Activated CD4-positive, alpha-beta memory T cell treated with anti-CD3 and anti-CD28 coated beads for 36 hours (primary cell): ENCODE measurements around the gene PSORS1C2. TPM values are rescaled to one million over a fixed set of nuclear protein-coding genes. Genes with fewer than 3 reads are reported as not detected.

ENCODE experiments used
- CTCF ChIA-PET: fragments of 350-600 bp; sonication (Branson Sonifier 250); formaldehyde crosslinking; loops from one replicate; lab custom pipeline; 2021; ENCODE audit warnings: antibody characterized with exemption, inconsistent platforms; lab: Charles Lee
- POLR2A ChIA-PET: fragments of 350-600 bp; sonication (Branson Sonifier 250); formaldehyde crosslinking; loops from one replicate; lab custom pipeline; 2021; ENCODE audit warnings: antibody characterized with exemption; lab: Charles Lee
- DNase-seq: peaks from one replicate; pipeline ENCODE4 v3.0.0-alpha.2; 2020
- H3K27ac Mint-ChIP-seq: one replicate; pipeline ENCODE4 v1.8.0; 2021; ENCODE audit warnings: mixed read lengths
- H3K27me3 Mint-ChIP-seq: one replicate; pipeline ENCODE4 v1.8.0; 2021; ENCODE audit warnings: mixed read lengths
- H3K36me3 Mint-ChIP-seq: one replicate; pipeline ENCODE4 v1.8.0; 2021; ENCODE audit warnings: mixed read lengths
- H3K4me1 Mint-ChIP-seq: one replicate; pipeline ENCODE4 v1.8.0; 2021; ENCODE audit warnings: low read depth, mixed read lengths
- H3K4me3 Mint-ChIP-seq: one replicate; pipeline ENCODE4 v1.8.0; 2021; ENCODE audit warnings: mild to moderate bottlenecking, mixed read lengths
- H3K9me3 Mint-ChIP-seq: one replicate; pipeline ENCODE4 v1.8.0; 2021; ENCODE audit warnings: mixed read lengths
- intact Hi-C: fragments of 100-400 bp; cut with micrococcal nuclease; formaldehyde crosslinking; loops from one replicate; pipeline ENCODE4 v1.15.1; 2023
- total RNA-seq, 2 experiments: library from RNA; stranded (reverse); gene quantifications; one replicate each; pipeline ENCODE4 v1.2.3, GENCODE V29; 2021

Gene PSORS1C2
- total RNA-seq, 2 experiments from 2014 or later, result not detected

DNA sequence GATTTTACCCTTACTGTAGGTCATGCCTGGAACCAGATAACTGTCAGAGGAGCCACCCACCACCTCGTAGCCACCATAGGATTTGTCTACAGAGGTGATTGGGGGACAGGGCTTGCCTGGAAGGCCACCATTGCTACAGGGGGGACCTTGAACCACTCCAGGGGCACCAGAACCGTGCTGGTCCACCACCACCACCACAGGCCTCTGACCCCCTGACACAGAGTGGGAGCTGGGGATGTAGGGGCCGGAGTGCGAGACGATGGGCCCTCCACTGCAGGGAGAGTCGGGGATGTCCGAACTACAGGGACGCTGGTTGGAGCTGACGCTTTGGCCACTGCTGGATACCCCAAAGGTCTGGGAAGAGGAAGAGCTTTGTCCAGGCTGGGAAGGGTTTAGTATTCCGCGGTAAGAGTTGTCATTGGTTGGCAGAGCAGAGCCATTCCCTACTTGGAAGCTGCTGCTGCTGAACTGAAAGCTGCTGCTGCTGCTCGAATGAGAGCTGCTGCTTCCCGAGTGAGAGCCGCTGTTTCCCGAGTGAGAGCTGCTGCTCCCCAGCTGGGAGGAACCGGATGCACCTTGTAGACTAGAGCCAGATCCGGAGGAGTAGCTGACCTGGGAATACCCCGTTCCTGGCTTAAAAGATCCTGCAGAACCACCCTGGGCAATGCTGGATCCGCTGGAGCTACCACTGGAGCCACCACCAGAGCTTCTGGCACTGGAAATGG lies 22.0 kb downstream of the PSORS1C2 start:
- Mint-ChIP-seq H3K27ac (no peak overlapping the region), H3K4me3 (no peak overlapping the region), H3K36me3 (no peaks in the 10 kb centered on the region), H3K4me1 (peaks cover 2% of the 10 kb centered on the region), H3K27me3 (no peaks in the 10 kb centered on the region), H3K9me3 (no peaks in the 10 kb centered on the region)
- CTCF ChIA-PET, result interaction anchor here (1.0 to 1.4 kb wide), 2 partner anchors 12 to 201 kb away, joined by 4 read pairs; no protein-coding TSS in a partner anchor
- DNase-seq, result no peak
- intact Hi-C loops, result no loop called here
- POLR2A ChIA-PET, result interaction anchor here (0.9 kb wide), 1 partner anchor 29 kb away, joined by 3 read pairs; no protein-coding TSS in a partner anchor

DNA sequence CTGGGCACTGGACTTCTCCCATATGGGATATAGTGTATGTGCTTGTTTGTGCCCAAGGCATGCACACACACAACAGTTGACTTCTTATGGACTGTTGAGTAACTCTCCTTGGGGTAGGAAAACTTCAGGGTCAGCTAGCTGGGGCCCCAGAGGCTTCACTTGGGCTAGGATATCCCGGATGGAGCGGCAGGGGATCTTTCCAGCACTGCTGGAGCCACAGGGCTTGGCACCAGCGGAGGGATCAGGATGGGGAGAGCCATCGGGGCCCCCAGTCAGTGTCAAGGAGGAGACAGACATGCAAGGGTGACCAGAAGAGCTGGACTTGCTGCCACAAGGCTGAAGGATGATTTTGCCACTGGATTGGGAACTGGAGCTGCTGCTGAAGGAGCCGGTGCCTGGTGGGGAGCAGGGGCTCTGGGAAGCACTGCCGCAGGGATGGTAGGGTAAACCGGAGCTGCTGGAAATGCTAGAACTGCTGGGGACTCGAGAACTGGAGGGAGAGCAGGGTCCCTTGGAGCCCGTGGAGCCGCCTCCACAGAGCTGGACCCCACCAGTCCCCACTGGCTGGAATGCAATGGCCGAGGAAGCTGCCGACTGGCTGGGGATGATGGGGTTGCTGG lies 22.8 kb downstream of the PSORS1C2 start:
- no peak overlapping the region for H3K27ac Mint-ChIP-seq
- H3K27me3 Mint-ChIP-seq, result no peaks in the 10 kb centered on the region
- no peaks in the 10 kb centered on the region for H3K36me3 Mint-ChIP-seq
- ChIA-PET POLR2A (interaction anchor here (0.9 kb wide), 1 partner anchor 30 kb away, joined by 3 read pairs; no protein-coding TSS in a partner anchor), CTCF (interaction anchor here (0.5 to 1.4 kb wide), 3 partner anchors 13 to 251 kb away, joined by 3 to 4 read pairs (median 4); no protein-coding TSS in a partner anchor)
- intact Hi-C loops, result no loop called here
- H3K4me3 Mint-ChIP-seq, result no peak overlapping the region
- H3K9me3 Mint-ChIP-seq, result no peaks in the 10 kb centered on the region
- H3K4me1 Mint-ChIP-seq, result peaks cover 2% of the 10 kb centered on the region
- no peak for DNase-seq

DNA sequence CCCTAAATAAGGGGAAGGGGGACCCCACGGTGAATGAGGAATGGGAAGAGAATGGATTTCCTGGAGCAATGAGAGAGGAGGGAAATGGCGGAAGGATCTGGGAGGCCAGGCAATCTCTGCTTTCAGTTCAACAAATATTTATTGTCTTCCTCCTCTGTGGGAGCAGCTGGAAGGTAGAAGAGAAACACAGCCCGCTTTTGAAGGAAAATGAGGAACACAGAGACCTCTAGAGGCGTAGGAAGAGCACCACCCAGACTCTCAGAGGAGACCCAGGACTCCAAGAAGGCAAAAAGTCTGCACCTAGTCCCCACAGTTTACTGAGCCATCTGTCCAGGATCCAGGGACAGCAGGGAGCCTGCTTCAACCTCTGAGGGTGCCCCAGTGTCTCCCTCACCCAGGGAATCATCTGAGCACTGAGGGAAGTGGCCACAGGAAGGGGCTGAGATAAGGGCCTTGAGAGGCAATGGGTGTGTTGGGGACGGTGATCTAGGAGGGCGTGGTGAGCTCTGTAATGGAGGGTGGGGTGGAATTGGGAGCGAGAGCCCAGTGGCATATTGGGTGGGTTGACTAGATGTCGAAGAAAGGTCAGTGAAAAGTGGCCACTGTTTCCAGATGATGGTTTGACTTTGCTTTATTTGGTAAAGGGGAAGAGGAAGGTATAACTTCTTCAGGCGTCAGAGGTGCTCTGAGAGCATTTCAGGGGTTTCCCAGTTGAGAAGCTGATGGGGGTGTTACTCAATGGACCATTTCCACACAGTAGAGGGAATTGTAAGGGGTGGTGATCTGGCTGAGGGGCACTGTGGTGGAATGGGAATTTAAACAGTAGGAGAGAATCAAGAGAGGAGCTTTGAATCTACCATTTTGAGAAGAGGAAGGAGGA lies 23.7 kb downstream of the PSORS1C2 start:
- H3K36me3 Mint-ChIP-seq, result no peaks in the 10 kb centered on the region
- peaks cover 1% of the 10 kb centered on the region for H3K27me3 Mint-ChIP-seq
- ChIA-PET CTCF (interaction anchor here (0.5 to 1.1 kb wide), 2 partner anchors 12 to 251 kb away, joined by 3 read pairs; no protein-coding TSS in a partner anchor), POLR2A (no interaction called here)
- peaks cover 2% of the 10 kb centered on the region for H3K4me1 Mint-ChIP-seq
- H3K9me3 Mint-ChIP-seq, result no peaks in the 10 kb centered on the region
- no peak overlapping the region for H3K4me3 Mint-ChIP-seq
- no peak overlapping the region for H3K27ac Mint-ChIP-seq
- intact Hi-C loops, result no loop called here
- no peak for DNase-seq

DNA sequence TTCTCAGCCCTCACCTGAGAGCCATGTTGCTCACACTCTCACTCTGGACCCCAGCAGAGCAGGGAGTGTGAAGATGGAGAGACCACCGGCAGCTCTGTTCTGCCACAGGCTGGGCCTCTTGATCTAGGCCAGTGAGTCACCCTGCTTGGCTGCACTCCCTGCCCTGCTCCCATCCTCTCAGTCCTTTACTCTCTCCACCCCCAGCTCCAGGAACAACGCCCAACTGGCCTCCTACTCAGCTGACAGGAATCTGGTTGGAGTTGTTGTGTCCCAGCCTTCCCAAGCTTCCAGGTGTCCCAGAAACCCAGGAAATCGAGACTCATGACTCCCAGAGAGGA lies 24.4 kb downstream of the PSORS1C2 start, which contains the start of gene PSORS1C1:
Gene PSORS1C1 (plus strand): TSS at position 260 of the 338 bp plus-strand sequence. CDS start 14,833 bp downstream, outside the sequence.
- Mint-ChIP-seq H3K4me3 (no peak within 1 kb of the TSS), H3K36me3 (no peaks in the 10 kb centered on the region), H3K27ac (no peak within 1 kb of the TSS), H3K4me1 (peaks cover 2% of the 10 kb centered on the region), H3K27me3 (peaks cover 6% of the 10 kb centered on the region), H3K9me3 (no peaks in the 10 kb centered on the region)
- DNase-seq, result no peak
- ChIA-PET CTCF (interaction anchor here (1.1 to 2.0 kb wide), 3 partner anchors 12 to 35 kb away, joined by 3 to 10 read pairs (median 4); no protein-coding TSS in a partner anchor), POLR2A (no interaction called here)
- intact Hi-C loops, result no loop called here

DNA sequence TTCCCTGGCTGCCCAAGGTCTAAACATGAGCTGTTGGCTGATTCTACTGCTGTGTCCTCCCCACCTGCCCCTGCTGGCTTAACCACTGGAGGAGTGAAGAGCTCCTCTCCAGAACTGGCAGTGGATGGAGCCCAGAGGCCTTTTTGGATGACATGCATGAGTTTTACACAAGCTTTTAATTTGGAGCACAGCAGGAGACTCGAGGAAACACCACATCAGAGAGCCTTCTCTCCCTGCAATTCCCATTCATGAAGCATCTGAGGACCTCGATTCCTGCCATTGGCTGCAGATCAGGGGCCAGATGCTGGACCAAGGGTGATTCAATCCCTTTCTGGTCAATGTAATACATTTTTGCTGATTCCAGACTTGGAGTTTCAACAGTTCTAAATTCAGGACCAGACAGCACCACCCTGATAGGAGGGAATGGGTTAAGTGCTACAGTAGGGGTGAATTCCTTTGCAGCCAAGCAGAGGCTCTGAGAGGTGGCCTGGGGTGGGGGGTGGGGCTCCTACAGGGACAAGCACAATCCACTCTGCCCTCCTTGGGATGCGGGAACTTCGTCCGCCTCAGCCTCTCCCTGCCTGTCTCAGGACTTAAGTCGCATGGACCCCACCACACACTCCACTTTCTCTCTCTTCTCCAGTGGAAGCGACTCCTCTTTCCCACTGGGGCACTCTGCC lies 24.9 kb downstream of the PSORS1C2 start:
- H3K27ac Mint-ChIP-seq, result no peak overlapping the region
- H3K36me3 Mint-ChIP-seq, result no peaks in the 10 kb centered on the region
- intact Hi-C loops, result no loop called here
- POLR2A ChIA-PET, result no interaction called here
- no peaks in the 10 kb centered on the region for H3K9me3 Mint-ChIP-seq
- H3K4me3 Mint-ChIP-seq, result no peak overlapping the region
- H3K4me1 Mint-ChIP-seq, result peaks cover 2% of the 10 kb centered on the region
- CTCF ChIA-PET, result interaction anchor here (1.7 to 2.0 kb wide), 2 partner anchors 13 to 34 kb away, joined by 4 to 10 read pairs; no protein-coding TSS in a partner anchor
- H3K27me3 Mint-ChIP-seq, result peaks cover 7% of the 10 kb centered on the region
- DNase-seq, result no peak

DNA sequence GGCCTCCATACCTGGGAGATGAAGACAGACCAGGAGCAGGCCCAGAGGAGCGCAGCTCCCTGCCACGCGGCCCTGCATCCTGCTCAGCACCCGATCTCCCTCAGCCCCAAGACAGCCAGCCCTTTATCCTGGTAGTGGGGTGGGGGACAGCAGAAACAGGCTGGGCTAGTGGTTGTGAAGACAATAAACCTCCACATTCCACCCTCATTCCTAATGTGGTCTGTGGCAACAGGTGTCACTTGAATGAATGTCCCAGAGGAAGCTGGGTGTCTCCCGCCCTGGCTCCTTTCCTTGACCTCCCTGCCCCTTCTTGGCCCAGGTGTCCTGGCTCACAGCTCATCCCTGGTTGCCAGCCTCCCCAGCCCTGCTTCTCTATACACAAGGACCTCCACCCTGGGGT lies 26.4 kb downstream of the PSORS1C2 start, which contains the start of gene C6orf15:
Gene C6orf15 (minus strand): TSS at position 98 of the 400 bp plus-strand sequence. CDS start 20 bp downstream, at position 78.
- no peaks in the 10 kb centered on the region for H3K9me3 Mint-ChIP-seq
- no peak for DNase-seq
- no peak within 1 kb of the TSS for H3K4me3 Mint-ChIP-seq
- ChIA-PET POLR2A (no interaction called here), CTCF (interaction anchor here (0.9 to 2.0 kb wide), 2 partner anchors 14 to 25 kb away, joined by 4 to 10 read pairs; no protein-coding TSS in a partner anchor)
- peaks cover 7% of the 10 kb centered on the region for H3K27me3 Mint-ChIP-seq
- no peak within 1 kb of the TSS for H3K27ac Mint-ChIP-seq
- H3K36me3 Mint-ChIP-seq, result no peaks in the 10 kb centered on the region
- intact Hi-C loops, result no loop called here
- H3K4me1 Mint-ChIP-seq, result peaks cover 2% of the 10 kb centered on the region

DNA sequence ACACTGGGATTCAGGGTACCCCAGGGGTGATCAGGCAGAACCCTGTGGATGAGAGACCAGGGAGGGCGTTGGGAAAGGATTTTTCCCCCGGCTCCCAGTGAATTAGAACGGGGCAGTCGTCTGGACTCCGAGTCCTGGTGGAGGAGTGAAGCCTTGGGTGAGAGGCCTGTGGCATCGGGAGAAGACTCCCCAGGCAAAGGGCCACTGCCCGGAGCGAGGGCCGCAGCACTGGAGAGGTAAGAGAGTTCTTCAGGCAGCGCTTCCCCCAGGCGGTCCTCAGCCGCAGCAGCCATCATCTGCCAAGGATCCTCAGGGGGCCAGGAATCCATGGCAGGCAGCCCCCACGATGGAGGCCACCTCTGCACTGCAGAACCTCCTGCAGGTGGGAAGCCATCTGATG lies 27.2 kb downstream of the PSORS1C2 start:
- H3K27me3 Mint-ChIP-seq, result peaks cover 7% of the 10 kb centered on the region
- DNase-seq, result no peak
- intact Hi-C loops, result no loop called here
- ChIA-PET POLR2A (no interaction called here), CTCF (interaction anchor here (1.0 kb wide), 1 partner anchor 24 kb away, joined by 3 read pairs; no protein-coding TSS in a partner anchor)
- H3K36me3 Mint-ChIP-seq, result no peaks in the 10 kb centered on the region
- H3K4me3 Mint-ChIP-seq, result no peak overlapping the region
- no peaks in the 10 kb centered on the region for H3K9me3 Mint-ChIP-seq
- H3K4me1 Mint-ChIP-seq, result peaks cover 2% of the 10 kb centered on the region
- H3K27ac Mint-ChIP-seq, result no peak overlapping the region

DNA sequence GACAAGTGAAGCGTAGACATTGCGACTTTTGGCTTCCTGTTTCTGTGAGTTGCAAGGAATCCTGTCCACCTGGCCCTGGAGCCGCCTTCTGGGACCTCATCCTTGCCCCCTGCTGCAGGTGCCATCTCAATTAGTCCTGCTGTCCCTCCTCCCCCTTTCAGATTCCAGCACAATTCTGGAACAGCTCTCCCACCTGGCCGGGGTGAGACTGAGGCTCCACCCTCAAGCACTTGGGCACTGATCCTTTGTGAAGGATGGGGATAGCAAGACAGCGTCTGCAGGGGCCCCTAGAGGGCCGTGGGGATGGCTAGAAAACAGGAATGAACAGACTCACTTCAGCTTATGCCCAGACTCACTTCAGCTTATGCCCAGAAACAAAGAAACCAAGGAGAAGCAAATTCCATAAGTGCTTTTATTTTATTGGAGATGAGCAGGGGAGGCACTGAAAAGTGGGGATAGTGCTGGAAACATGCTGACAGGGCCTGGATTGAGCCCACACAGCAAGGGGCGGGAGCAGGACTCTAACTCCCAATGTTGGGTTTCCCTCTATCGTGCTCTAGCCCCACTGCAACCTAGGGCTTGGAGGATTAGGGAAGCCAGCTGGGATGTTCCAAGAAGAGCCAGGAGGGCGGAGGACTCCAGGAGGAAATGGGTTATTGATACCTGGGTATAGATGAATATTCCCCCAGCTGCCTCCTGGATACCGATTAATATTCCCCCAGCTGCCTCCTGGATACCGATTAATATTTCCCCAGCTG lies 27.9 kb downstream of the PSORS1C2 start:
- H3K4me3 Mint-ChIP-seq, result no peak overlapping the region
- H3K27me3 Mint-ChIP-seq, result peaks cover 7% of the 10 kb centered on the region
- ChIA-PET POLR2A (no interaction called here), CTCF (interaction anchor here (0.6 to 1.0 kb wide), 2 partner anchors 25 to 81 kb away, joined by 3 read pairs; no protein-coding TSS in a partner anchor)
- H3K4me1 Mint-ChIP-seq, result peaks cover 2% of the 10 kb centered on the region
- intact Hi-C loops, result no loop called here
- DNase-seq, result no peak
- H3K9me3 Mint-ChIP-seq, result no peaks in the 10 kb centered on the region
- H3K36me3 Mint-ChIP-seq, result no peaks in the 10 kb centered on the region
- H3K27ac Mint-ChIP-seq, result no peak overlapping the region

DNA sequence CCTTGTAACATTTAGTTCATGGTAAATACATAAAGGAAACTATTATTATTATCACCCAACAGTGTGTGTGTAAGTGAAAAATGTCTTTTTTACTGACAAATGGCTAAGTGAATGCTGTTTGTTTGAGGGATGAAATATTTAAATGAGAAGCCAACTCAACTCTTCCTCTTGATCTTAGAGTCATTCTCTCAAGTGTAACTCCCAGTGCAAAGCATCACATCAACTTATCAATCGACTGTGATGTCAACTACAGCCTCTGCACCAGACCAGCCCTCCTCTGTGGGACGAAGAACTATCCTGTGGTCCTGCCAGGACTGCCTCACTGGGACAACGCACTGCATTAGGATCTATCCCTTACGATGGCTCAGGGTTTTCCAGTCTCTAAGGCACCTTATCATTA lies 31.8 kb downstream of the PSORS1C2 start:
- H3K4me1 Mint-ChIP-seq, result no peaks in the 10 kb centered on the region
- H3K36me3 Mint-ChIP-seq, result no peaks in the 10 kb centered on the region
- ChIA-PET CTCF (no interaction called here), POLR2A (no interaction called here)
- H3K27ac Mint-ChIP-seq, result no peak overlapping the region
- no peaks in the 10 kb centered on the region for H3K9me3 Mint-ChIP-seq
- intact Hi-C loops, result no loop called here
- no peak for DNase-seq
- no peak overlapping the region for H3K4me3 Mint-ChIP-seq
- peaks cover 7% of the 10 kb centered on the region for H3K27me3 Mint-ChIP-seq

DNA sequence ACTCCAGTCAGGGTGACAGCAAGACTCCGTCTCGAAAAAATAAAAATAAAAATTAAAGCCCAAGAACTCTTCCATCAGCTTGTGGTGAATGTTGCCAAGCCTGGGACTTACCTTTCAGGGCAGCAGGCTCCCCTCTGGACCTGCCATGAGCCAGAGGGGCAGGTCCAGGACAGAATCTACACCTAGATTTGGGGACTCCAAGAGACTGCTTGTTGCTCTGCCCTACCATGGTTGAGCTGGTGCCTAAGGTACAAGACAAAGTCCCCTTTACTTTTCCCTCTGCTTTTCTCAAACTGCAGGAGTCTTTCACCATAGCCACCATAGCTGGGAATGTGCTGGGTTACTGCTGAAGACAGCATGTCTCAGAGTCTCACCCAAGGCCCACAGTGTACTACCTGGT lies 35.7 kb downstream of the PSORS1C2 start:
- Mint-ChIP-seq H3K36me3 (no peaks in the 10 kb centered on the region), H3K9me3 (no peaks in the 10 kb centered on the region), H3K27me3 (no peaks in the 10 kb centered on the region), H3K4me1 (peaks cover 2% of the 10 kb centered on the region), H3K4me3 (no peak overlapping the region), H3K27ac (no peak overlapping the region)
- DNase-seq, result no peak
- ChIA-PET CTCF (interaction anchor here (0.6 to 2.1 kb wide), 3 partner anchors 10 to 23 kb away, joined by 3 to 7 read pairs (median 7); no protein-coding TSS in a partner anchor), POLR2A (interaction anchor here (0.6 kb wide), 1 partner anchor 43 kb away, joined by 3 read pairs; no protein-coding TSS in a partner anchor)
- intact Hi-C loops, result no loop called here
